H9 (cell line): ENCODE results near the gene DDC. TPM values are rescaled to one million over a fixed set of nuclear protein-coding genes. Genes with fewer than 3 reads are reported as not detected.

Source experiments
- DNase-seq: peaks from one replicate; pipeline ENCODE4 v3.0.0-alpha.2; 2017
- H2AFZ ChIP-seq: one replicate; pipeline ENCODE4 v1.6.1; 2013; ENCODE audit warnings: mild to moderate bottlenecking, low read length, control low read depth, moderate library complexity
- H2AK5ac ChIP-seq: 2 replicates; pipeline ENCODE4 v1.6.1; 2013; ENCODE audit warnings: low read length, control low read depth, mixed read lengths; ENCODE audit not compliant: insufficient read length
- H2BK120ac ChIP-seq: one replicate; pipeline ENCODE4 v1.6.1; 2013; ENCODE audit warnings: low read depth, mild to moderate bottlenecking, low read length, control low read depth, inconsistent platforms; ENCODE audit not compliant: poor library complexity, severe bottlenecking
- H2BK12ac ChIP-seq: 2 replicates; pipeline ENCODE4 v1.6.1; 2013; ENCODE audit warnings: low read length, control low read depth, mixed read lengths, low read depth; ENCODE audit not compliant: insufficient read length
- H2BK15ac ChIP-seq: 2 replicates; pipeline ENCODE4 v1.6.1; 2013; ENCODE audit warnings: low read depth, low read length, control low read depth
- H2BK20ac ChIP-seq: one replicate; pipeline ENCODE4 v1.6.1; 2013; ENCODE audit warnings: low read depth, mild to moderate bottlenecking, low read length, control low read depth, inconsistent platforms; ENCODE audit not compliant: poor library complexity, severe bottlenecking
- H2BK5ac ChIP-seq: 2 replicates; pipeline ENCODE4 v1.6.1; 2013; ENCODE audit warnings: low read length, control low read depth, mixed read lengths; ENCODE audit not compliant: insufficient read length
- H3K14ac ChIP-seq: 2 replicates; pipeline ENCODE4 v1.6.1; 2013; ENCODE audit warnings: low read length, control low read depth; ENCODE audit not compliant: insufficient read depth
- H3K18ac ChIP-seq: 2 replicates; pipeline ENCODE4 v1.6.1; 2013; ENCODE audit warnings: low read depth, mild to moderate bottlenecking, mixed read lengths, low read length, control low read depth; ENCODE audit not compliant: insufficient read length
- H3K23ac ChIP-seq: 2 replicates; pipeline ENCODE4 v1.6.1; 2013; ENCODE audit warnings: low read length, control low read depth, mixed read lengths, low read depth; ENCODE audit not compliant: insufficient read length
- H3K23me2 ChIP-seq: 2 replicates; pipeline ENCODE4 v1.6.1; 2013; ENCODE audit warnings: low read depth, mild to moderate bottlenecking, mixed read lengths, low read length, control low read depth; ENCODE audit not compliant: insufficient read length, poor library complexity, severe bottlenecking
- H3K27ac ChIP-seq: 2 replicates; pipeline ENCODE4 v1.5.1; 2013; ENCODE audit warnings: low read length, control low read depth, mixed read lengths, low read depth; ENCODE audit not compliant: insufficient read length
- H3K27me3 ChIP-seq: 2 replicates; pipeline ENCODE4 v1.6.1; 2013; ENCODE audit warnings: low read length, control low read depth, inconsistent platforms; ENCODE audit not compliant: insufficient read depth
- H3K4ac ChIP-seq: 2 replicates; pipeline ENCODE4 v1.6.1; 2013; ENCODE audit warnings: low read depth, mild to moderate bottlenecking, control low read depth, inconsistent platforms, low read length, moderate library complexity
- H3K4me1 ChIP-seq: 2 replicates; pipeline ENCODE4 v1.6.1; 2013; ENCODE audit warnings: low read length, control low read depth, inconsistent platforms; ENCODE audit not compliant: insufficient read depth
- H3K4me2 ChIP-seq: 2 replicates; pipeline ENCODE4 v1.6.1; 2013; ENCODE audit warnings: low read length, control low read depth, mixed read lengths; ENCODE audit not compliant: insufficient read length, insufficient read depth
- H3K56ac ChIP-seq: 2 replicates; pipeline ENCODE4 v1.6.1; 2013; ENCODE audit warnings: low read depth, mild to moderate bottlenecking, mixed read lengths, low read length, control low read depth; ENCODE audit not compliant: insufficient read length
- H3K79me1 ChIP-seq: 2 replicates; pipeline ENCODE4 v1.6.1; 2013; ENCODE audit warnings: low read depth, mild to moderate bottlenecking, moderate library complexity, low read length, control low read depth, inconsistent platforms; ENCODE audit not compliant: insufficient read depth, poor library complexity, severe bottlenecking
- H3K79me2 ChIP-seq: 2 replicates; pipeline ENCODE4 v1.6.1; 2013; ENCODE audit warnings: low read length, control low read depth, inconsistent platforms; ENCODE audit not compliant: insufficient read depth
- H3K9ac ChIP-seq: 2 replicates; pipeline ENCODE4 v1.6.1; 2013; ENCODE audit warnings: low read length, control low read depth, mixed read lengths; ENCODE audit not compliant: insufficient read length; ENCODE audit errors: extremely low read depth
- H3K9me3 ChIP-seq: one replicate; pipeline ENCODE4 v1.6.1; 2013; ENCODE audit warnings: low read depth, low read length, inconsistent platforms; ENCODE audit not compliant: control insufficient read depth
- H3T11ph ChIP-seq: one replicate; pipeline ENCODE4 v1.6.1; 2013; ENCODE audit warnings: mild to moderate bottlenecking, low read length, control low read depth, inconsistent platforms
- H4K20me1 ChIP-seq: one replicate; pipeline ENCODE4 v1.6.1; 2013; ENCODE audit not compliant: control insufficient read depth, insufficient read length, insufficient read depth
- H4K5ac ChIP-seq: 2 replicates; pipeline ENCODE4 v1.6.1; 2013; ENCODE audit warnings: low read depth, mild to moderate bottlenecking, mixed read lengths, low read length, control low read depth; ENCODE audit not compliant: insufficient read length
- H4K8ac ChIP-seq: replicated peaks from 2 replicates; pipeline ENCODE4 v1.6.1; 2013; ENCODE audit warnings: low read length, control low read depth, mixed read lengths, low read depth; ENCODE audit not compliant: insufficient read length
- H4K91ac ChIP-seq: 2 replicates; pipeline ENCODE4 v1.6.1; 2013; ENCODE audit warnings: low read depth, mild to moderate bottlenecking, moderate library complexity, mixed read lengths, low read length, control low read depth; ENCODE audit not compliant: insufficient read length
- H3K27ac Mint-ChIP-seq, 3 experiments: 2 replicates in 2 of 3; 3 replicates in 1 of 3; pipeline ENCODE4 v1.8.0; 2020 to 2021; ENCODE audit warnings: mixed read lengths in 3 of 3, mild to moderate bottlenecking in 1 of 3, moderate library complexity in 1 of 3
- H3K27me3 Mint-ChIP-seq: 2 replicates; pipeline ENCODE4 v1.8.0; 2021; ENCODE audit warnings: low read depth, mild to moderate bottlenecking, moderate library complexity, mixed read lengths
- H3K36me3 Mint-ChIP-seq, 3 experiments: 2 replicates in 2 of 3; 3 replicates in 1 of 3; pipeline ENCODE4 v1.8.0; 2020 to 2021; ENCODE audit warnings: low read depth in 3 of 3, mixed read lengths in 3 of 3; ENCODE audit not compliant: insufficient read depth in 1 of 3
- H3K4me1 Mint-ChIP-seq, 2 experiments: 2 replicates each; pipeline ENCODE4 v1.8.0; 2020; ENCODE audit warnings: mixed read lengths in 2 of 2
- H3K4me3 Mint-ChIP-seq, 2 experiments: 2 replicates in 1 of 2; 3 replicates in 1 of 2; pipeline ENCODE4 v1.8.0; 2020 to 2021; ENCODE audit warnings: mild to moderate bottlenecking in 2 of 2, mixed read lengths in 2 of 2, moderate library complexity in 1 of 2
- H3K9me3 Mint-ChIP-seq, 2 experiments: 2 replicates in 1 of 2; 3 replicates in 1 of 2; pipeline ENCODE4 v1.8.0; 2020; ENCODE audit warnings: mild to moderate bottlenecking in 2 of 2, mixed read lengths in 2 of 2, moderate library complexity in 1 of 2
- CTCF ChIP-seq: fragments of 200-600 bp; sonication (generic); conservative IDR thresholded peaks from 3 replicates; pipeline ENCODE4 v1.8.0; 2021; ENCODE audit warnings: antibody characterized with exemption, mild to moderate bottlenecking
- WGBS: extraction: QIAGEN DNeasy Blood & Tissue Kit; methylation state at CpG from one replicate; pipeline ENCODE4 v1.1.7; 2013; ENCODE audit warnings: missing lambda C conversion rate, low lambda C conversion rate, mixed read lengths; ENCODE audit not compliant: insufficient read length; ENCODE audit errors: extremely low coverage; 5-methylcytosine and 5-hydroxymethylcytosine counted together
- total RNA-seq: library from RNA; stranded (reverse); gene quantifications from 2 replicates; pipeline ENCODE4 v1.2.1, GENCODE V29; 2021

Gene DDC
- total RNA-seq, 1 experiment from 2014 or later = not detected

DNA sequence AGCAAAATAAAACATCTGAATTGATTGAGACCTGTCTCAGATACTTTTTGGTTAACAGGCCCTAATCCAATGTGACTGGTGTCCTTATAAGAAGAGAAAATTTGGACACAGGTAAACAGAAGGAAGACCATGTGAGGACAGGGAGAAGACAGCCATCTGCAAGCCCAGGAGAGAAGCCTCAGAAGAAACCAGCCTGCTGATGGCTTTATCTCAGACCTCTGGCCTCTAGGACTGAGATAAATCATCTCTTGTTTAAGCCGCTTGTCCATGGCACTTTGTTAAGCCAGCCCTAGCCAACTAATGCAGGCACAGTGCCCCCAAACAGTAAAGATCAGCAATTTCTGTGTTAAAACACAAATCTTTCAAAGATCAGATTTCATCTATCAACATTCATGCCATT lies 73.3 kb downstream of the DDC start:
- H3T11ph ChIP-seq = no peak overlapping the region
- no peaks in the 10 kb centered on the region for H3K27me3 ChIP-seq
- no peaks in the 10 kb centered on the region for H3K4me1 ChIP-seq
- peaks cover 23 to 28% of the 10 kb centered on the region in 2 experiments for H3K9me3 Mint-ChIP-seq
- no peak overlapping the region for H3K14ac ChIP-seq
- H3K56ac ChIP-seq = no peak overlapping the region
- H3K79me1 ChIP-seq = no peaks in the 10 kb centered on the region
- no peak overlapping the region for H3K9ac ChIP-seq
- no peak overlapping the region for H2BK120ac ChIP-seq
- no peak overlapping the region for H4K5ac ChIP-seq
- no peak overlapping the region for H2BK12ac ChIP-seq
- no peaks in the 10 kb centered on the region for H3K79me2 ChIP-seq
- no peak overlapping the region for H3K23ac ChIP-seq
- H4K91ac ChIP-seq = no peak overlapping the region
- no peak overlapping the region for H3K4me3 Mint-ChIP-seq
- H4K8ac ChIP-seq = no peak overlapping the region
- no CpG with 5 or more reads among the region's 1 CpG for WGBS
- H3K27me3 Mint-ChIP-seq = peaks cover 5% of the 10 kb centered on the region
- no peak overlapping the region for H2BK20ac ChIP-seq
- DNase-seq = no peak
- H3K23me2 ChIP-seq = no peaks in the 10 kb centered on the region
- no peak overlapping the region for H3K4ac ChIP-seq
- peaks cover 3 to 6% of the 10 kb centered on the region in 2 experiments; a peak in 3 of 4 replicates for H3K4me1 Mint-ChIP-seq
- no peak overlapping the region for H3K27ac ChIP-seq
- no peak overlapping the region for H3K27ac Mint-ChIP-seq
- H2AFZ ChIP-seq = no peak overlapping the region
- H3K18ac ChIP-seq = no peak overlapping the region
- H2BK15ac ChIP-seq = no peak overlapping the region
- no peak overlapping the region for H3K4me2 ChIP-seq
- TF ChIP-seq CTCF = no peak
- H4K20me1 ChIP-seq = no peaks in the 10 kb centered on the region
- no peak overlapping the region for H2BK5ac ChIP-seq
- no peaks in the 10 kb centered on the region for H3K9me3 ChIP-seq
- peaks cover 0 to 3% (median 2%) of the 10 kb centered on the region in 3 experiments; a peak in 3 of 7 replicates for H3K36me3 Mint-ChIP-seq
- H2AK5ac ChIP-seq = no peak overlapping the region
